Measurements from ENCODE around the gene MTERF4. TPM values are rescaled to one million over a fixed set of nuclear protein-coding genes. Genes with fewer than 3 reads are reported as not detected.
"Not testable (repeated sequence)": the region's sequence is repeated elsewhere in the genome, so short reads cannot be mapped to it uniquely, and the experiment has no call there.

MTERF4 gene
- total and polyA plus RNA-seq, 2 donors, result 34.5 to 41.7 TPM

DNA sequence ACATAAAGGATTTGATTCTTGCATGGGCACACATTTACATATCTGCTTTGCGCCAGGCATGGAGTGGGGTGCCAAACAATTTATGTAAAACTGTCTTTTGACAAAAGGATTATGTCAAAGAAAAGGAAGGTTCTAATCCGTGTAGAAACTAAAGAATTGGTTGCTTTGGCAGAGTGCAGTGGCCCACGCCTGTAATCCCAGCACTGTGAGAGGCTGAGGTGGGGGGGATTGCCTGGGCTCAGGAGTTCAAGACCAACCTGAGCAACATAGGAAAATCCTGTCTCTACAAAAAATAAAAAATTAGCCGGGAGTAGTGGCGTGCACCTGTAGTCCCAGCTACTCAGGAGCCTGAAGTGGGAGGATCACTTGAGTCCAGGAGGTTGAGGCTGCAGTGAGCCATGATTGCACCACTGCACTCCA lies 1.1 kb upstream of the MTERF4 start:
- Histone ChIP-seq H3K27me3 (ENCODE audit: control insufficient read depth in 2 of 2, insufficient read depth in 1 of 2, low read length in 1 of 2) (no peaks in the 10 kb centered on the region), H3K4me3 (ENCODE audit: low read length in 2 of 2) (peak overlapping the region; percentile 86 to 90), H3K9me3 (ENCODE audit: control insufficient read depth in 2 of 2, insufficient read depth in 1 of 2, low read length in 1 of 2) (peaks cover 0 to under 1% of the 10 kb centered on the region in 2 donors), H3K4me1 (ENCODE audit: control insufficient read depth in 2 of 2, insufficient read depth in 2 of 2, low read length in 2 of 2) (peaks cover 12 to 13% of the 10 kb centered on the region in 2 donors), H3K36me3 (ENCODE audit: control insufficient read depth in 2 of 2, insufficient read depth in 2 of 2, low read length in 1 of 2) (peaks cover 20 to 35% of the 10 kb centered on the region in 2 donors), H3K27ac (ENCODE audit: low read depth in 1 of 2, low read length in 1 of 2) (peak overlapping the region; percentile 85 to 93)
- DNase-seq (ENCODE audit: low read depth in 6 of 9, low spot score in 9 of 9), result no peak
- WGBS, result 68% methylated on average over 5 of the region's 5 CpGs

- Histone ChIP-seq H3K9me3 (ENCODE audit: control insufficient read depth in 2 of 2, insufficient read depth in 1 of 2, low read length in 1 of 2) (no peaks in the 10 kb centered on the region), H3K36me3 (ENCODE audit: control insufficient read depth in 2 of 2, insufficient read depth in 2 of 2, low read length in 1 of 2) (peaks cover 29 to 48% of the 10 kb centered on the region in 2 donors), H3K4me3 (ENCODE audit: low read length in 2 of 2) (no peak overlapping the region), H3K27ac (ENCODE audit: low read depth in 1 of 2, low read length in 1 of 2) (no peak overlapping the region), H3K4me1 (ENCODE audit: control insufficient read depth in 2 of 2, insufficient read depth in 2 of 2, low read length in 2 of 2) (peaks cover 20 to 26% of the 10 kb centered on the region in 2 donors), H3K27me3 (ENCODE audit: control insufficient read depth in 2 of 2, insufficient read depth in 1 of 2, low read length in 1 of 2) (no peaks in the 10 kb centered on the region)
- WGBS, result 96% methylated on average over 5 of the region's 5 CpGs
- no peak for DNase-seq (ENCODE audit: low read depth in 6 of 9, low spot score in 9 of 9)
Measured at GRCh38 chr2:241099246-241099645, 2.8 kb downstream of the MTERF4 start.

DNA sequence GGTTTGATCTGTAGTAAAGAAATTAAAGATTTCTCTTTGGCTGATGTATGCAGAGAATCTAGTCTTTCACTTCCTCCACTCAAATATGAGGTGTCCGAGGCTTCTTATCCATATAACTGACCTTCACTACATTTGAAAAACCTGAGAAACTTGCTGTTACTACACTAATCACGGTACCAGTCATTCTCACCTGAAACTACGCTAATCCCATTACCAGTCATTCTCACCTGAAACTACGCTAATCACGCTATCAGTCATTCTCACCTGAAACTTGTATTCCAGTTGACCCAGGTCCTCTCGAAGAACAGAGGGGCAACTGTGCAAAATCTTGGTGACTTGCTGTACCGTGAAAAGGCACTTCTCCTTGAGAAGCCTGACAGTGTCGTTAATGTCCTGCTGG lies 5.1 kb downstream of the MTERF4 start:
- DNase-seq (ENCODE audit: low read depth in 6 of 9, low spot score in 9 of 9), result no peak
- 97% methylated on average over 8 of the region's 8 CpGs for WGBS
- Histone ChIP-seq H3K4me3 (ENCODE audit: low read length in 2 of 2) (no peak overlapping the region), H3K27ac (ENCODE audit: low read depth in 1 of 2, low read length in 1 of 2) (no peak overlapping the region), H3K4me1 (ENCODE audit: control insufficient read depth in 2 of 2, insufficient read depth in 2 of 2, low read length in 2 of 2) (peaks cover 16 to 20% of the 10 kb centered on the region in 2 donors), H3K36me3 (ENCODE audit: control insufficient read depth in 2 of 2, insufficient read depth in 2 of 2, low read length in 1 of 2) (peaks cover 51 to 69% of the 10 kb centered on the region in 2 donors), H3K27me3 (ENCODE audit: control insufficient read depth in 2 of 2, insufficient read depth in 1 of 2, low read length in 1 of 2) (no peaks in the 10 kb centered on the region), H3K9me3 (ENCODE audit: control insufficient read depth in 2 of 2, insufficient read depth in 1 of 2, low read length in 1 of 2) (no peaks in the 10 kb centered on the region)

DNA sequence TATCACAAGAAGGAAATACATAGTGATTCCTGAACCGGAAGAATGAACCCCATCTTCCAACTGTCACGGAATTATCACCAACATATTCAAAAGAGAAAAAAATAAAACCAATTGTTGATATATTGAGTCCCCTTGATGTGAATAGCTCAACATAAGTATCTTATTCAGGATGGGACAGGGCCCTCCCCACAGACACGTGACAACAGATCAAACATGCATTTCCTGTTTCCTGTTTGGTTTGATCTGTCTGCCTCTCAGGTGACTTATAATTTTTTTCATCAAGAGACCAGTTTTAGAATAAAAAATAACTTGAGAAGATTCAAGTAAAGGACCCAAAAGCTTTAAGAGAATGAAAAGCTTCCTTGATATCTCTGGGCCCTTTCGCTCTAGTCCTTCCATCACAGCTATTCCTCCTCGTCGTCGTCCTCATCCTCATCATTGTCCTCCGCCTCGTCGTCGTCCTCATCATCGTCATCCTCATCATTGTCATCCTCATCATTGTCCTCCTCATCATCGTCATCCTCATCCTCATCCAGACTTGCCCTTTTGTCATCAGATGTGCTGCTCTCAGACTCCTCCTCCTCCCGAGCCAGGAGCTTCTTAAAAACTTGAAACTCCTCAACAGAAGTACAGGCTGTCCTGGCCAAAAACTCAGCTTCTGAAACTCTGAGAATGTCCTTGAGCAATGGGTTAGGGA lies 6.3 kb downstream of the MTERF4 start:
- WGBS, result 86% methylated on average over 14 of the region's 14 CpGs
- Histone ChIP-seq H3K4me1 (ENCODE audit: control insufficient read depth in 2 of 2, insufficient read depth in 2 of 2, low read length in 2 of 2) (peaks cover 9 to 14% of the 10 kb centered on the region in 2 donors), H3K9me3 (ENCODE audit: control insufficient read depth in 2 of 2, insufficient read depth in 1 of 2, low read length in 1 of 2) (no peaks in the 10 kb centered on the region), H3K36me3 (ENCODE audit: control insufficient read depth in 2 of 2, insufficient read depth in 2 of 2, low read length in 1 of 2) (peaks cover 63 to 78% of the 10 kb centered on the region in 2 donors), H3K27me3 (ENCODE audit: control insufficient read depth in 2 of 2, insufficient read depth in 1 of 2, low read length in 1 of 2) (no peaks in the 10 kb centered on the region), H3K4me3 (ENCODE audit: low read length in 2 of 2) (no peak overlapping the region), H3K27ac (ENCODE audit: low read depth in 1 of 2, low read length in 1 of 2) (peak overlapping the region in 1 of 2 donors; percentile 1)
- DNase-seq (ENCODE audit: low read depth in 6 of 9, low spot score in 9 of 9), result peak in 7 of 9 donors; percentile 13 to 74 (median 37)

DNA sequence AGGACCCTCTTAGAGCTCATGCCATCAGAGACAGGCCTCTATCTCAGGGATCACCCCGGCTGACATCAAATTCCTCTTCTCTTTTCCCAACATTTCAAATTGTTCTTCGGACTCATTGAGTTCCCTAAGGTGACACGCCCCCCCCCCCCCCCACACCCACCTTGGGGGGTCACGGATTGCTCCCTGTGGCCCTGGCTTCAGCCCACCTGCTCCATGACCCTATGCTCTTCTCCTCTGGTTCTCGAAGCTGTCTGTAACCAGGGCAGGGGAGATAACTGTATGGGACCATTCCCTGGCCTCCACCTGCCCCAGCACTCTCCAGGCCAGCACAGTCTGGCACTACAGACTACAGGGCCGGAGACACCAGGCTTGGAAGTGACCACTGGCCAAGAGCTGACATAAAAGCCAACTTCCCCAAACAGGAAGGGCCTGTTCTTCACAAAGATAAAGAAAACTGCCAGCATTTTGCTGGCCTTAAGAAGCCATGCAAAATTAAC lies 7.1 kb downstream of the MTERF4 start:
- Histone ChIP-seq H3K36me3 (ENCODE audit: control insufficient read depth in 2 of 2, insufficient read depth in 2 of 2, low read length in 1 of 2) (peaks cover 65 to 78% of the 10 kb centered on the region in 2 donors), H3K27ac (ENCODE audit: low read depth in 1 of 2, low read length in 1 of 2) (no peak overlapping the region), H3K4me1 (ENCODE audit: control insufficient read depth in 2 of 2, insufficient read depth in 2 of 2, low read length in 2 of 2) (peaks cover 9 to 14% of the 10 kb centered on the region in 2 donors)

DNA sequence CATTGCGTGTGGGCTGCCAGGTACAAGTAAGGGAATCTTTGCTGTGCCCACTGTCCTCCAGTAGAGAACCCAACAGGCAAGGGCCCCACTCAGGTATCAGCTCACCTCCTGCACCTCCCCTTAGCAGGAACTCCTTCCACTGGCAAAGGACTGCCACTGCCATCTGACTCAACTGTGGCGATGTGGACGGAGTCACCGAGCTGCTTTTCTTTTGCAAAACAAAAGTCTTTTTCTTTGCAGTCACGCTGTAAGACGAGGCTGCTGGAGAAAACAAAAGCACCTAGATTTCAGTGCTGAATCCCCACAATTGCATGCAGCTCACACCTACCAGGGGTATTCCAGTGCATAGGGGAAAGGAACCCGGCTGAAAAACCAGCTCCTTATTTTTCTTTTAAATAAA lies 7.9 kb downstream of the MTERF4 start:
- no peak overlapping the region for H3K4me3 ChIP-seq (ENCODE audit: low read length in 2 of 2)
- no peaks in the 10 kb centered on the region for H3K27me3 ChIP-seq (ENCODE audit: control insufficient read depth in 2 of 2, insufficient read depth in 1 of 2, low read length in 1 of 2)
- H3K9me3 ChIP-seq (ENCODE audit: control insufficient read depth in 2 of 2, insufficient read depth in 1 of 2, low read length in 1 of 2), result no peaks in the 10 kb centered on the region
- no peak overlapping the region for H3K27ac ChIP-seq (ENCODE audit: low read depth in 1 of 2, low read length in 1 of 2)
- 95% methylated on average over 7 of the region's 7 CpGs for WGBS
- H3K4me1 ChIP-seq (ENCODE audit: control insufficient read depth in 2 of 2, insufficient read depth in 2 of 2, low read length in 2 of 2), result peaks cover 7 to 14% of the 10 kb centered on the region in 2 donors
- DNase-seq (ENCODE audit: low read depth in 6 of 9, low spot score in 9 of 9), result no peak
- H3K36me3 ChIP-seq (ENCODE audit: control insufficient read depth in 2 of 2, insufficient read depth in 2 of 2, low read length in 1 of 2), result peaks cover 64 to 77% of the 10 kb centered on the region in 2 donors

More for the DNA sequence above, 7.1 kb downstream of the MTERF4 start:
- 97% methylated on average over 5 of the region's 6 CpGs for WGBS
- Histone ChIP-seq H3K4me3 (ENCODE audit: low read length in 2 of 2) (no peak overlapping the region), H3K9me3 (ENCODE audit: control insufficient read depth in 2 of 2, insufficient read depth in 1 of 2, low read length in 1 of 2) (no peaks in the 10 kb centered on the region), H3K27me3 (ENCODE audit: control insufficient read depth in 2 of 2, insufficient read depth in 1 of 2, low read length in 1 of 2) (no peaks in the 10 kb centered on the region)
- no peak for DNase-seq (ENCODE audit: low read depth in 6 of 9, low spot score in 9 of 9)

DNA sequence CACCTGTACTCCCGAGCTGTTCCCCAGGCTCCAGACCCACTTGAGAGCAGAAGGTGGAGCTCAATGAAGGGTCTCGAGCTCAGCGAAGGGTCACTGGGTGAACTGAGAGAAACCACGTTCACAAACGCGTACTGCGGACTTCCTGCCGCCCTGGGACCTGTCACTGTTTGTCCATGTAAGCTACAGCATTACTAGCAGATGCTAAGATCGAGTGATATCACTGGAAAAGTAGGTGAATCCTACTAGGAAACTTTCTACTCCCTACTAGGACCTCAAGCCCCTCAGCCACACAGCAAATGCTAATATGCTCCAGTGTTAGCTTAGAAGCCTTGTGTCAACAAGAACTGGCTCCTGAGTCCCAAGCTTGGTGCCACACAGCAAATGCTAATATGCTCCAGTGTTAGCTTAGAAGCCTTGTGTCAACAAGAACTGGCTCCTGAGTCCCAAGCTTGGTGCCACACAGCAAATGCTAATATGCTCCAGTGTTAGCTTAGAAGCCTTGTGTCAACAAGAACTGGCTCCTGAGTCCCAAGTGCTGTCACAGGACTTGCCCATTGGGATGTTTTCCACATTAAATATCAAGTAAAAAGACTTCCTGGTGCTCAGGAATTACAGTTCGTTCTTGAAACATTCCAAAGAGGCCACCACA lies 8.8 kb downstream of the MTERF4 start:
- H3K4me3 ChIP-seq (ENCODE audit: low read length in 2 of 2); H3K9me3 ChIP-seq (ENCODE audit: control insufficient read depth in 2 of 2, insufficient read depth in 1 of 2, low read length in 1 of 2); H3K27me3 ChIP-seq (ENCODE audit: control insufficient read depth in 2 of 2, insufficient read depth in 1 of 2, low read length in 1 of 2); H3K27ac ChIP-seq (ENCODE audit: low read depth in 1 of 2, low read length in 1 of 2); DNase-seq (ENCODE audit: low read depth in 6 of 9, low spot score in 9 of 9): not testable (repeated sequence)
- Histone ChIP-seq H3K36me3 (ENCODE audit: control insufficient read depth in 2 of 2, insufficient read depth in 2 of 2, low read length in 1 of 2) (peaks cover 69 to 77% of the 10 kb centered on the region in 2 donors), H3K4me1 (ENCODE audit: control insufficient read depth in 2 of 2, insufficient read depth in 2 of 2, low read length in 2 of 2) (peaks cover 7 to 14% of the 10 kb centered on the region in 2 donors)
- 96% methylated on average over 10 of the region's 10 CpGs for WGBS

- H3K27ac ChIP-seq (ENCODE audit: low read depth in 1 of 2, low read length in 1 of 2), result no peak overlapping the region
- no peak for DNase-seq (ENCODE audit: low read depth in 6 of 9, low spot score in 9 of 9)
- H3K27me3 ChIP-seq (ENCODE audit: control insufficient read depth in 2 of 2, insufficient read depth in 1 of 2, low read length in 1 of 2), result no peaks in the 10 kb centered on the region
- 94% methylated on average over 8 of the region's 8 CpGs for WGBS
- peaks cover 7 to 14% of the 10 kb centered on the region in 2 donors for H3K4me1 ChIP-seq (ENCODE audit: control insufficient read depth in 2 of 2, insufficient read depth in 2 of 2, low read length in 2 of 2)
- no peaks in the 10 kb centered on the region for H3K9me3 ChIP-seq (ENCODE audit: control insufficient read depth in 2 of 2, insufficient read depth in 1 of 2, low read length in 1 of 2)
- H3K36me3 ChIP-seq (ENCODE audit: control insufficient read depth in 2 of 2, insufficient read depth in 2 of 2, low read length in 1 of 2), result peaks cover 74 to 81% of the 10 kb centered on the region in 2 donors
- no peak overlapping the region for H3K4me3 ChIP-seq (ENCODE audit: low read length in 2 of 2)
Measured at GRCh38 chr2:241092677-241093076, 9.4 kb downstream of the MTERF4 start.
